Adipose tissue (tissue), 3 donors: ENCODE data around the gene CXCL14. TPM values are rescaled to one million over a fixed set of nuclear protein-coding genes. Genes with fewer than 3 reads are reported as not detected.

Experiments
- H3K27ac ChIP-seq: one replicate; pipeline ENCODE4 v1.5.1; 2013; ENCODE audit warnings: low read depth, low read length
- WGBS, 3 donors: extraction: QIAGEN DNeasy Blood & Tissue Kit; methylation state at CpG; one replicate each; pipeline ENCODE4 v1.1.7; 2013; 5-methylcytosine and 5-hydroxymethylcytosine counted together
- polyA plus RNA-seq, 3 donors: library from polyadenylated mRNA; stranded (reverse); fragments of 200-250 nt; gene quantifications; one replicate each; pipeline ENCODE4 v1.2.3, GENCODE V29; 2013
- donor health status: healthy with polysubstance abuse.
- donor health status: Bipolar disorder and iron deficiency.
- donor health status: healthy.

CXCL14 gene
- polyA plus RNA-seq, 3 donors, result 3.8 to 156 (median 69.2) TPM

- no peak overlapping the region for H3K27ac ChIP-seq
- 61 to 81% (median 74%) methylated on average over 6 of the region's 6 CpGs for WGBS, 3 donors
Observed at GRCh38 chr5:135599421-135600151, 20.8 kb upstream of the CXCL14 start.

DNA sequence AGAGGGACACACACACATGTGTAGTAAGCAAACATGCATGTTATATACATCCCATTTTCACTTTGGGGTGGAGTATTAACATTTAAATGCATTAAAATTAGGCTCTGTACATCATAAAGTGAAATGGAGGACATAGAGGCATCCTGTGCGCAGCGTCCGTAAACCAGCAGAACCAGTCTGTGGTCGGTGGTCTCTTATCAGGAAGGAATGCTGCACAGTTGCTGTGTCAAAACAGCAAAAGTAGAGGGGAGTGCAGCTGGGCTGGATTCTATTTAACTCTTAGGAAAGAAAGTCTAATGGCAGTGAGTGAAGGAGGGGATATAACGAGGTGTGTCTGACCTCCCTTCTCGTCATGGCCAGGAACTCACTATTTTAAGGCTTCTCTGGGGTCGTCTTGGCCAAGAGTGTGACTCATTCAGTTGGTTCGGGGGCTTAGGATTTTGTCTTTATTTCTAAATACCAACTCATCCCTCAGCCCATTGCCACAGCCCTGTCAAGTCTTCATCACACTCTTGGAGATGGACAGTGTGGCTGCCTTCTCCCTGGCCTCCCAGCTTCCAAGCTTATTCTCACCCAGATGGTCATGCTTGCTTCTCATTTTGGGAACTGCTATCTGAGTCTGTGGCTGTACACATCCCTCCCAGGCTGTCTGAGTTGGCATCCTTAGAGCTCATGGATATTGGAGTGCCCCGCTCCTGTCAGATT is 20.1 kb upstream of the CXCL14 start:
- H3K27ac ChIP-seq, result no peak overlapping the region
- 30 to 77% (median 69%) methylated on average over 9 of the region's 9 CpGs for WGBS, 3 donors

DNA sequence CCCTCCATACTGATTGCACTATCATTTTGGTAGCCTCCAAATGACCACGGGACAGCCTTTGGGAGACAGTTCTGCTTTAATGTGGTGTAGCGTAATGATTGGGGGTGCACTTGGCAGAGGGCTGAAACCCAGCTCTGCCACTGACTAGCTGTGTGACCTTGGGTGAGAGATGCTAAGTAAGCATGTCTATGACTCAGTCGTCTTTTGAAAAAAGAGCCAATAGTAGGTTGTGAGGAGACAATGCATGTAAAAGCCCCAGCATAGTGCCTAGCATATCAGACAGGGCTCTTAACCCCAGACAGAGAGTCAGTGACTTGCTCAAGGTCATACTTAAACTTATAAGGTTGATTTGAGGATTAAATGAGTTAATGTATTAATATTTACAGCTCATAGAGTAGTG is 18.0 kb upstream of the CXCL14 start:
- no peak overlapping the region for H3K27ac ChIP-seq
- WGBS, 3 donors, result 70 to 88% (median 86%) methylated on average over 3 of the region's 3 CpGs

- 84 to 90% (median 86%) methylated on average over 5 of the region's 5 CpGs for WGBS, 3 donors
- H3K27ac ChIP-seq, result no peak overlapping the region
Observed at GRCh38 chr5:135596157-135596763, 17.5 kb upstream of the CXCL14 start.

DNA sequence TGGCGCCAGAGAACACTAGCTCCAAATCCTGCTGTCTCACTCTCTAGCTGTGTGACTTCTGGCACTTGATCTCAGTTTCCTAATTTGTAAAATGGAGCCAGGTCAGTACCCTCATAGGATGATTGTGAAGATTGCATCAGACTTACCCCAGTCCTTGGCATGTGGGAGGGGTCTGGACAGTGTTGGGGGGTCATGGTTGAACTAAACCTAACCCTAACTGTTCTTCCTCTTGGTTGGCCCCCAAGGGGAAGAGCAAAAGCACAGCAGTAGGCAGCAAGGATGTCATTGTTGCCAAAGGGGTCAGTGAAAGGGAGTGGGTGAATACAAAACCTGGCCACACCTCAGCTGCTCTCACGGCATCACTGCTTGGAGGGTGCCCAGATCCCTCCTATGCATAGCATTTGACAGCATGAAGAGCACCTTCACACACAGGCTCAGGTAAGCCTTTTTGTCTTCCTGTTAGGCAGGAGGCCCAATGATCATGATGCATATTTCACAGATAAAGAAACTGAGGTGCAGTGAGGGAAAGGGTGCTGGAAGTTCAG is 15.7 kb upstream of the CXCL14 start:
- H3K27ac ChIP-seq, result no peak overlapping the region
- WGBS, 3 donors, result 82 to 92% (median 86%) methylated on average over 2 of the region's 2 CpGs

GRCh38 chr5:135593886-135594285 is 15.1 kb upstream of the CXCL14 start:
- 49 to 61% (median 49%) methylated on average over 2 of the region's 2 CpGs for WGBS, 3 donors
- H3K27ac ChIP-seq, result no peak overlapping the region

DNA sequence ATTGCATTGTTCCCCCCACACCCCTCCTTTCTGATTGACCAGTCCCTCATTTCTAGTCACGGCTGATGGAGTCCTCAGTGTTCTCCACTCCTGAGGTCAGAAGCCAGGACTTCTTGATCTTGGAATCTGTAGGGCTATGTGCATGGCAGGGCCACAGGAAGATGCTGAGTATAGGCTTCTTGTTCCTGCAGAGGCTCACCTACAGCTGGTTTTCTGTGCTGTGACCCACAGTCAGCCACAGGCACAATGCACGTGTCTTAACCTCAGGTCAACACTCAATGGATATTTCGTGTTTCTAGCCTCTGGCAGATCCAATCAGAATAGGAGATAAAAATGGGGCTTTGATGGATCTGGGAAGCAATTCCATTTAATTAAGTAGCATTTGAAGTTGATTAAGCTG is 14.3 kb upstream of the CXCL14 start:
- no peak overlapping the region for H3K27ac ChIP-seq
- WGBS, 3 donors, result 54 to 77% (median 73%) methylated on average over 3 of the region's 3 CpGs

- H3K27ac ChIP-seq, result no peak overlapping the region
- 61 to 80% (median 76%) methylated on average over 6 of the region's 6 CpGs for WGBS, 3 donors
Observed at GRCh38 chr5:135592312-135593045, 13.7 kb upstream of the CXCL14 start.

- H3K27ac ChIP-seq, result no peak overlapping the region
- WGBS, 3 donors, result 86 to 88% (median 87%) methylated on average over 5 of the region's 5 CpGs
Observed at GRCh38 chr5:135591277-135591676, 12.5 kb upstream of the CXCL14 start.

- H3K27ac ChIP-seq, result no peak overlapping the region
- WGBS, 3 donors, result 73 to 85% (median 77%) methylated on average over 3 of the region's 3 CpGs
Observed at GRCh38 chr5:135589152-135589551, 10.4 kb upstream of the CXCL14 start.

DNA sequence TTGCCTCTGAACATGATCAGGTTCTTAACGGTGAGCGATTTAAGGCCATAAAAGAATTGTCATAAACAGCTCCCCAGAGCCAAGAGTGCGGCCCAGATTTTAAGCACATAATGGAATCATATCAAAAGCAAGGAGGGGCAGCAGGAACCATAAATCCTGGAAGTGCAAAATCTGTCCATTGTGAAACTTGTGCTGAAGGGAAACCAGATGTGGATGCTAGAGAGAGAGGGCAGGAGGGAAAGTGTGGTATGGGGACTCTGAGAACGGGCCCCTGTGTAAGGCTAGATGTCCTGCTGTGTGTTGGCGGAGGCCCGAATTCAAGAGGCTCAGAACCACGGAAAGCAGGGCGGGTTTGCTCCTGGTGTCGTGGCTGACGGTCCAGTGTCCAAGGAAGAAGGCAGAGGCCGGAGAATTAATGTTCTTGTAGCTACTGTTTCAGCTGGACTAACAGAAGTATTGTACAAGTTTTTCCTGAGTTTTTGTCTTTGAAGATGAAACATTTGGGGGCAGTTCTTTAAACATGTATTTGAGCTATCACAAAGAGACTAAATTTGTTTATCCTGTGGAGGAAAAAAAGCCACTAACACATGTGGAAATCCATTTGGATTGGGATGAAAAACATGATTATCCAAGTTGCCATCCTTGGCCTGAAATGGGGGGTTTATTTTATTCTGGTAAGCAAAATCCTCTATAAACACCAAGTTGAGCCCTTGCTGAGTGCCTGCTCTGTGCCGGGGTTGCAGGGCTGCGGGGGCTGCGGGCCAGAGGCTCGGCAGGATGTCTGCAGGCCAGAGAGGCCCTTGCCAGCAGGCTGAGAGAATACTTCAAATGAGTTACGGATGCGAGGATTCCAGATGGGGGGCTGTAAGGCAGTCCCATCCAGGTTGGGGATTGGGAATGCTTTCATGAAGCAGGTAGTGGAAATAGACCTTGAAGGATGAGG is 9.2 kb upstream of the CXCL14 start:
- 69 to 79% (median 71%) methylated on average over 17 of the region's 17 CpGs for WGBS, 3 donors
- H3K27ac ChIP-seq, result no peak overlapping the region

- H3K27ac ChIP-seq, result no peak overlapping the region
- WGBS, 3 donors, result 79 to 93% (median 92%) methylated on average over 6 of the region's 6 CpGs
Observed at GRCh38 chr5:135584918-135585317, 6.1 kb upstream of the CXCL14 start.

DNA sequence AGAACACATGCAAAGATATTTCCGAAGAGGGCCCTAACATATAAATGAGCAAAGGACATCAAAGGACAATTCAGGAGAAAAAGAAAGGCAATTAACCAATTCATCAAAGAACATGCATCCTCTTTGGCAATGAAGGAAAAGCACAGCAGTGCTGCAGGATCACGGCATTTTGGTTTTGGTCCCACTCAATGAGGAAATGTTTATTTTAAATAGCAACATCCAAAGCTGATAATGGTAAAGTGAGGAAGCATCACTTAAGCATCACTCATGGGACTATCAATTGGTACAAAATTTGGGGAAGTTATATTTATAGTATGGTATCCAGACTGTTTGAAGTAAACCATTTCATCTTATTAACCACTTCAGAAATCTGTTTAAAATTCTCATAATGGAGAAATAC is 5.5 kb upstream of the CXCL14 start:
- H3K27ac ChIP-seq, result no peak overlapping the region
- WGBS, 3 donors, result 69 to 84% (median 72%) methylated on average over 2 of the region's 2 CpGs

DNA sequence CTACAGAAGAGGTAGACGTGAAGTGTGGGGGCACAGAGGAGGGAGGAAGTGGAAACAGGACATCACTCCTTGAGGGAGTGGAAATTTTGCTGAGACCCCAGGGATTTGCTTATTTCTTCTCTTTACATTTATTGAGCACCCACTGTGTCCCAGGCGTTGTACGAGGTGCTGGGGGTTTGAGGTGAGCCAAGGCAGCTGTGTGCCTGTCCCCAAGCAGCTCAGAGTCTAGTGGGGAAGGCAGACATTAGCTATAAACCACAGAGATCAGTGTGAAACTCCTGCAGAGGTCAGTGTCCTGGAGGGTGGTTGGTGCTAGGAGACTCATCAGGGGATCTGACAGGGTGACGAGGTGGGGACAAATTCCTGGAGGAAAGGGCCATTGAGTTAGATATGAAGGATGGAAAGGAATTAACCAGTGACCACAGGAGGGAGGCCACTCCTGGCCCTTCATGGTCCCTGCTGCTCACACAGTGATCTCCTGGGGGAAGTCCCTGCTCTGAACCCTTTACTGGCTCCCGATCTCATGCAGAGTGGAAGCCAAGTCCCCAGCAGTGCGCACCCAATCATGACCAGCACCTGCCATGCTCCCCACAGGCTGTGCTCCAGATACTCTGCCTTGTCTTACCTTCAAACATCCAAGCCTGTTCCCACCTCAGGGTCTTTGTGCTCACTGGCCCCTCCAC is 3.4 kb upstream of the CXCL14 start:
- no peak overlapping the region for H3K27ac ChIP-seq
- 48 to 66% (median 63%) methylated on average over 6 of the region's 6 CpGs for WGBS, 3 donors

GRCh38 chr5:135578305-135578684 is 496 bp downstream of the CXCL14 start:
- no peak overlapping the region for H3K27ac ChIP-seq
- WGBS, 3 donors, result 6 to 8% (median 6%) methylated on average over 21 of the region's 21 CpGs

GRCh38 chr5:135577421-135577820 is 1.4 kb downstream of the CXCL14 start:
- H3K27ac ChIP-seq, result no peak overlapping the region
- 42 to 48% (median 44%) methylated on average over 8 of the region's 8 CpGs for WGBS, 3 donors

GRCh38 chr5:135576075-135576599 is 2.7 kb downstream of the CXCL14 start:
- H3K27ac ChIP-seq, result no peak overlapping the region
- WGBS, 3 donors, result 43 to 61% (median 56%) methylated on average over 6 of the region's 6 CpGs
